ENCODE measurements around the gene IFT81. TPM values are rescaled to one million over a fixed set of nuclear protein-coding genes. Genes with fewer than 3 reads are reported as not detected.

Gene IFT81
- total RNA-seq, 1 donor from 2014 or later = 7.3 TPM

GRCh38 chr12:110157539-110157938 is 33.4 kb downstream of the IFT81 start:
- no peak for TF ChIP-seq CTCF (IDR thresholded peaks at IDR 0.05)
- Histone ChIP-seq H3K4me3 (no peak overlapping the region), H3K36me3 (peaks cover 16% of the 10 kb centered on the region), H3K4me1 (no peaks in the 10 kb centered on the region), H3K9me3 (peaks cover 7% of the 10 kb centered on the region), H3K27me3 (no peaks in the 10 kb centered on the region), H3K27ac (no peak overlapping the region)
- ATAC-seq (no peak), DNase-seq (no peak)
- intact Hi-C loops (cut with DNase I) = no loop called here

DNA sequence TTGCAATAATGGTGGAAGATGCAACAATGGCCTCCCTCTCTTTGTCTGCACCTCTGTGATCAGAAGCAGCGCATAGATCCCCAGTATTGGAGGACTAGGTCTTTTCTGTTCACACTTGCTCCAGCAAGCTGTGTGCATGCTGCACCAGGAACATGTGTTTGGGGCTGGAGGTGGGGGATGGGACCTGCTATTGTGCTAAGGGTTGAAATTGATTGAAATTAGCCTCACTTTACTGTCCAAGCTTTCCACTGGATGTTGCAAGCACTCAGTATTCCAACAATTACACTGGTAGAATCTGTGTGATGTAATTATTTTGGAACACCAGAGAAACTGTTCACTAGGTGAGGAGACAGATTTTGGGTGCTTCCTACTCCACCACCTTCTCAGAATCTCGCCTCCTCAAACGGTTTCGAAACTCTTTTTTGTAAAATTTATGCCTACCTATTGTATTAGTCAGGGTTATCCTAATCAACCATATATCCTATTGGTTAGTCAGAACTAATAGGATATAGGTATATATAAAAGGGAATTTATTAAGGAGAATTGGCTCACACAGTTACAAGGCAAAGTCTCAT is 35.6 kb downstream of the IFT81 start:
- peaks cover 7% of the 10 kb centered on the region for H3K9me3 ChIP-seq
- intact Hi-C loops (cut with DNase I) = no loop called here
- H3K4me3 ChIP-seq = no peak overlapping the region
- H3K36me3 ChIP-seq = peaks cover 24% of the 10 kb centered on the region
- ATAC-seq (no peak), DNase-seq (no peak)
- TF ChIP-seq CTCF (IDR thresholded peaks at IDR 0.05) = no peak
- no peak overlapping the region for H3K27ac ChIP-seq
- no peaks in the 10 kb centered on the region for H3K27me3 ChIP-seq
- H3K4me1 ChIP-seq = no peaks in the 10 kb centered on the region

DNA sequence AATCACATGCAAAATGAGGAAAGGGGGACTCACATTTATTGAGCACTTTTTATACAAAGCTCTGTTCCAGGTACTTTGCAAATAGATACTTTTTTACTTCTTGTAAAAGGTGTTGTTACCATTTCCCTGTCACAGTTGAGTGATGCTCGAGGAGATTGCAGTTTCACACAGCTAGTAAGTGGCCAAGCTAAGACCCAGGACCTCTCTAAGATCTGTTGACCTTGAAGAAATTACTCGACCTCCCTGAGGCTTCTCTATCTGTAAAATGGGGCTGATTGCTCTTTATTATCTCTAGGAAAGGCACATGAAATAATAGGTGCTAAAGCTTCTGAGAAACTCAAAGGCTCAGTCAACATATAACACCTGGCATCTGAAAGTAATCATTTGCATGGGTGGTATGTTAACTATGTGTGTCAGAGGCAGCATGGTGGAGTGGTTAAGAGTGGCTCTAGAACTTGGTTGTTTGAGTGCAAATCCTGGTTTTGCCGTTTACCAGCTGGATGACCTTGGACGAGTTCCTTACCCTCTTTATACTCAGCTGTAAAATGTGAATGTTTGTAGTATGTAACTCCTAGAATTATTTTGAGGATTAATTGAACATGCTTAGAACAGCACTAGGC is 41.5 kb downstream of the IFT81 start:
- DNase-seq = no peak
- Histone ChIP-seq H3K27ac (no peak overlapping the region), H3K9me3 (no peaks in the 10 kb centered on the region), H3K4me1 (no peaks in the 10 kb centered on the region), H3K36me3 (peaks cover 16% of the 10 kb centered on the region), H3K27me3 (no peaks in the 10 kb centered on the region), H3K4me3 (no peak overlapping the region)
- intact Hi-C loops (cut with DNase I) = no loop called here
- peak; percentile 70 for ATAC-seq
- TF ChIP-seq CTCF (IDR thresholded peaks at IDR 0.05) = no peak

DNA sequence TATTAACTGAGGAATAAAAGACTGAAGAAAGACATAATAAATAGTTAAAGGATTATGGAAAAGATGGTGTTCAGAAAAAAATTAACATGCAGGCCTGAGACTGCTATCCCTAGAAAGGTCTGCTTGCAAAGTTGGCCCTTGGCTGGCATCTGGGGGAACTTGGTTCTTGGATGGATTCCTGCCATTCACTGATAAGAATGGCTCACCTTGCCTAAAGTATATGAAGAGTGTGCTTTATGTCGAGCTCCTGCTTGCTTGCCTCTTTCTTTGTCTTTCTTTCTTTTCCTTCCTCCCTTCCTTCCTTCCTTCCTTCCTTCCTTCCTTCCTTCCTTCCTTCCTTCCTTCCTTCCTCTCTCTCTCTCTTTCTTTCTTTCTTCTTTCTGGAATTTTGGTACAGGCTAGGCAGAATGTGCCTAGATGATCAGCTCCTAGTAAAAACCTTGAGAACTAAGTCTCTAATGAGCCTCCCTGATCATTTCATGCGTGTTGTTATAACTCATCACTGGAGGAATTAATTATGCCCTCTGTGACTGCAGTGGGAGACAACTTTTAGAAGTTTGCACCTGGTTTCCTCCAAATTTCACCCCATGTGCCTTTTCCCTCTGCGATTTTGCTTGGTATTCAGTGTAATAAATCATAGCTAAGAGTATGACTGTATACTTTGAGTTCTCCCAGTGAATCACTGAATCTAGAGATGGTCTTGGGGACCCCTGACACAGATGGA is 44.7 kb downstream of the IFT81 start:
- no peak for TF ChIP-seq CTCF (IDR thresholded peaks at IDR 0.05)
- DNase-seq (no peak), ATAC-seq (no peak)
- no peaks in the 10 kb centered on the region for H3K27me3 ChIP-seq
- H3K9me3 ChIP-seq = no peaks in the 10 kb centered on the region
- intact Hi-C loops (cut with DNase I) = no loop called here
- H3K4me3 ChIP-seq = no peak overlapping the region
- H3K4me1 ChIP-seq = no peaks in the 10 kb centered on the region
- no peak overlapping the region for H3K27ac ChIP-seq
- H3K36me3 ChIP-seq = peaks cover 7% of the 10 kb centered on the region

DNA sequence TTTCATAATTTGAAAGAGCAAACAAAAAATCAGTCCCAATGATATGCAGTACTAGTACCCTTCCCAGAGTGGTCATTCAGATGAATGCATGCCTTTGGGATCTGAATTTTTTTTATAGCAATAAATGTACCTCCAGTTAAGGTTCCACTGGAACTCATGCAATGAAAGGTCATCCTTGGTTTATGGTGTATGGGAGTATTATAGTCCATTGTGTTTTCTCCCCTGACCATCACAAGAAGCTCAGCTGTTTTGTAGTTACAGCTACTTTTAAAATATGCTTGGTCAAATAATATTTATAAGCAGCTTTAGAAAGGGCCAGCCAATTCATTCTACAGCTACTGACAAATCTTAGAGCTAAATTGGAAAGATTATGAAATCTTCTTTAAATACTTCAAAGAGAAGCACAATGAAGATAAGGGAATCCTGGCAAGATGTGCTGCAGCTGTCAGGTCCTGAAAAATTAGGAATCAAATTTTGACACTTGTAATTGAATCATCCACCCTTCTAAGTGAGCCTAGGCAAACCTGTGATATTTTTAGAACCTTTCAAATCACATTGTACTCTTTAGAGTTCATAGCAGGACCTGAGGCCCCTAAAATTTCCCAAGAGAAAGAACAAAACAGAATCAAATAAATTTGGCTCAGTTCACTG is 46.5 kb downstream of the IFT81 start:
- no peak for ATAC-seq
- no peaks in the 10 kb centered on the region for H3K27me3 ChIP-seq
- H3K4me1 ChIP-seq = no peaks in the 10 kb centered on the region
- TF ChIP-seq CTCF (IDR thresholded peaks at IDR 0.05) = no peak
- peaks cover 7% of the 10 kb centered on the region for H3K36me3 ChIP-seq
- no peak overlapping the region for H3K27ac ChIP-seq
- intact Hi-C loops (cut with DNase I) = no loop called here
- DNase-seq = no peak
- no peak overlapping the region for H3K4me3 ChIP-seq
- H3K9me3 ChIP-seq = no peaks in the 10 kb centered on the region

All from upper lobe of right lung (tissue), 1 donor.